Parathyroid adenoma (tissue), 2 donors: ENCODE data around the gene KCNK4.
"Not testable (repeated sequence)": the region's sequence is repeated elsewhere in the genome, so short reads cannot be mapped to it uniquely, and the experiment has no call there.

Experiments used
- H2AFZ ChIP-seq: fragments of 300-600 bp; sonication (generic); one replicate; pipeline ENCODE4 v1.7.0; 2017; ENCODE audit warnings: antibody characterized with exemption, mild to moderate bottlenecking
- H3K27ac ChIP-seq: fragments of 300-600 bp; sonication (generic); one replicate; pipeline ENCODE4 v1.7.0; 2017
- H3K27me3 ChIP-seq: fragments of 300-600 bp; sonication (generic); one replicate; pipeline ENCODE4 v1.7.0; 2017; ENCODE audit warnings: low read length; ENCODE audit not compliant: control insufficient read depth, insufficient read depth
- H3K36me3 ChIP-seq: fragments of 300-600 bp; sonication (generic); one replicate; pipeline ENCODE4 v1.7.0; 2017; ENCODE audit warnings: low read length; ENCODE audit not compliant: control insufficient read depth, insufficient read depth
- H3K4me1 ChIP-seq: fragments of 300-600 bp; sonication (generic); one replicate; pipeline ENCODE4 v1.7.0; 2017; ENCODE audit warnings: control low read depth
- H3K4me2 ChIP-seq: fragments of 300-600 bp; sonication (generic); one replicate; pipeline ENCODE4 v1.7.0; 2017; ENCODE audit warnings: low read length
- H3K4me3 ChIP-seq: fragments of 300-600 bp; sonication (generic); one replicate; pipeline ENCODE4 v1.7.0; 2017; ENCODE audit warnings: low read depth, low read length
- H3K79me2 ChIP-seq: fragments of 300-600 bp; sonication (generic); one replicate; pipeline ENCODE4 v1.7.0; 2017; ENCODE audit warnings: control low read depth
- H3K9ac ChIP-seq: fragments of 300-600 bp; sonication (generic); one replicate; pipeline ENCODE4 v1.7.0; 2017; ENCODE audit warnings: mild to moderate bottlenecking
- H3K9me3 ChIP-seq: fragments of 300-600 bp; sonication (generic); one replicate; pipeline ENCODE4 v1.7.0; 2017; ENCODE audit warnings: low read length; ENCODE audit not compliant: control insufficient read depth
- CTCF ChIP-seq: fragments of 300-600 bp; sonication (generic); IDR thresholded peaks from one replicate; pipeline ENCODE4 v1.7.0; 2017; ENCODE audit warnings: antibody characterized with exemption, mild to moderate bottlenecking
- donor health status: primary hyperparathyroidism.

Gene KCNK4

GRCh38 chr11:64321533-64321932 is 30.4 kb downstream of the KCNK4 start:
- Histone ChIP-seq H3K9ac (no peak overlapping the region), H3K27ac (no peak overlapping the region), H3K79me2 (no peaks in the 10 kb centered on the region)

DNA sequence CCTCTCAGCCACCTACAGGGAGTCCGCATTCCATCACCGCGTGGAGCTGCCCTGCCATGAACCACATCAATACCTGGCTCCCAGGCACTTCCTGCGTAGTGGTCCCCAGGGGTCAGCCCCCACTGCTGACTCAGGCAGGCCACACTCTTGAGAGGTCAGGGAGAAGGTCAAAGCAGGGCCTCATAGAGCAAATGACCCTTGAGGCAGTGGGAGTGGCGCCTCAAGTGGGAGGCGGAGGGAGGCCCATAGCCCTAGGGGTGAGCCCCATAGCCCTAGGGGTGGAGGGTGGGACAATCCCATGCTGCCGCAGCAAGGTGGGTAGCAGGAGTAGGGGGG is 31.8 kb downstream of the KCNK4 start:
- Histone ChIP-seq H3K9me3 (no peaks in the 10 kb centered on the region), H3K4me2 (no peak overlapping the region), H2AFZ (no peak overlapping the region), H3K79me2 (no peaks in the 10 kb centered on the region), H3K4me3 (no peak overlapping the region), H3K4me1 (peaks cover 2% of the 10 kb centered on the region), H3K36me3 (no peaks in the 10 kb centered on the region), H3K27me3 (no peaks in the 10 kb centered on the region), H3K27ac (no peak overlapping the region), H3K9ac (no peak overlapping the region)
- TF ChIP-seq CTCF = no peak

More at GRCh38 chr11:64321533-64321932, 30.4 kb downstream of the KCNK4 start:
- Histone ChIP-seq H2AFZ (no peak overlapping the region), H3K4me1 (peaks cover 2% of the 10 kb centered on the region), H3K4me2 (no peak overlapping the region), H3K27me3 (no peaks in the 10 kb centered on the region), H3K9me3 (no peaks in the 10 kb centered on the region), H3K36me3 (no peaks in the 10 kb centered on the region), H3K4me3 (no peak overlapping the region)
- TF ChIP-seq CTCF = no peak

DNA sequence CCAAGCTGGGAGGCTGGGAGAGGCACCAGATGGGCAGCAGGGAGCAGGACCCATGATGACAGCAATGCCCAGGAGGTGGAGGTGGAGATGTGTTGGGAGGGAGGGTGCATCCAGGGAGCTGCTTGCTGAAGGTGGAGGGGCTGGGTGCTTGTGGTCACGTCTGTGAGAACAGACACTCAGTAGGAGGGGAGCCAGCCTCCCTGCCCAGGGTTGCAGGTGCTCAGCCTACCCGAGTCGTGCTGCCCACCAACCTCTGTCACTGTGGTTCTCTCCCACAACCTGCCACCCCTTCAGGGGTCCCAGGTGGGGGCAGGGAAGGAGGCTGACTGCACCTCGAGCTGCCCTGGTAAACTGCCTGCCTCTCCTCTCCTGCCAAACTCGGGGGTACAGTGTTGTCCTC is 32.3 kb downstream of the KCNK4 start:
- Histone ChIP-seq H2AFZ (no peak overlapping the region), H3K79me2 (no peaks in the 10 kb centered on the region), H3K4me1 (peaks cover 2% of the 10 kb centered on the region), H3K9me3 (no peaks in the 10 kb centered on the region), H3K27ac (no peak overlapping the region), H3K4me2 (no peak overlapping the region), H3K27me3 (no peaks in the 10 kb centered on the region), H3K4me3 (no peak overlapping the region), H3K9ac (no peak overlapping the region), H3K36me3 (no peaks in the 10 kb centered on the region)
- TF ChIP-seq CTCF = no peak

GRCh38 chr11:64323984-64324383 is 32.9 kb downstream of the KCNK4 start:
- H3K4me3 ChIP-seq, H2AFZ ChIP-seq, H3K27me3 ChIP-seq, H3K36me3 ChIP-seq, H3K4me1 ChIP-seq, H3K9ac ChIP-seq, H3K27ac ChIP-seq, H3K4me2 ChIP-seq, H3K79me2 ChIP-seq, H3K9me3 ChIP-seq: not testable (repeated sequence)

GRCh38 chr11:64324692-64325469 is 33.8 kb downstream of the KCNK4 start:
- H3K79me2 ChIP-seq = no peaks in the 10 kb centered on the region
- H3K27me3 ChIP-seq = no peaks in the 10 kb centered on the region
- H3K9ac ChIP-seq = no peak overlapping the region
- no peaks in the 10 kb centered on the region for H3K9me3 ChIP-seq
- H3K36me3 ChIP-seq = no peaks in the 10 kb centered on the region
- no peaks in the 10 kb centered on the region for H3K4me1 ChIP-seq
- no peak overlapping the region for H3K27ac ChIP-seq
- H3K4me2 ChIP-seq = no peak overlapping the region
- TF ChIP-seq CTCF = no peak
- no peak overlapping the region for H2AFZ ChIP-seq
- H3K4me3 ChIP-seq = no peak overlapping the region
